Kidney (tissue), 14 donors: ENCODE measurements around the gene TRPC4. TPM values are rescaled to one million over a fixed set of nuclear protein-coding genes. Genes with fewer than 3 reads are reported as not detected.
A peak's percentile ranks its signal among the peaks of the same experiment; 100 is the strongest.

Experiments used
- DNase-seq, 5 donors: peaks; one replicate each; pipeline ENCODE4 v3.0.0-alpha.2; 2013 to 2020
- FAIRE-seq: peaks from 2 replicates; lab custom pipeline; 2012; peaks lifted over from hg19 to GRCh38; lab: Jason Lieb, UNC
- H3K27ac ChIP-seq, 2 donors: one replicate each; pipeline ENCODE4 v1.7.0; 2013; ENCODE audit warnings: low read depth in 2 of 2, low read length in 2 of 2, inconsistent platforms in 1 of 2
- H3K27me3 ChIP-seq: one replicate; pipeline ENCODE4 v1.7.1; 2013; ENCODE audit warnings: low read length, inconsistent platforms; ENCODE audit not compliant: control insufficient read depth, insufficient read depth
- H3K36me3 ChIP-seq, 3 donors: one replicate each; pipeline versions ENCODE4 v1.7.0 to v1.7.1; 2013; ENCODE audit warnings: low read length in 3 of 3, control low read depth in 1 of 3, inconsistent platforms in 1 of 3; ENCODE audit not compliant: insufficient read depth in 3 of 3, control insufficient read depth in 2 of 3
- H3K4me1 ChIP-seq, 3 donors: one replicate each; pipeline versions ENCODE4 v1.7.0 to v1.7.1; 2013; ENCODE audit warnings: low read length in 3 of 3, inconsistent platforms in 1 of 3, low read depth in 1 of 3; ENCODE audit not compliant: control insufficient read depth in 2 of 3, insufficient read depth in 2 of 3
- H3K4me3 ChIP-seq, 3 donors: one replicate each; pipeline versions ENCODE4 v1.7.0 to v1.8.1; 2013; ENCODE audit warnings: low read length in 3 of 3, control low read depth in 1 of 3, inconsistent platforms in 1 of 3
- H3K9ac ChIP-seq, 3 donors: one replicate each; pipeline versions ENCODE4 v1.7.0 to v1.7.1; 2013; ENCODE audit warnings: low read length in 3 of 3, control low read depth in 1 of 3, inconsistent platforms in 1 of 3
- H3K9me3 ChIP-seq, 3 donors: one replicate each; pipeline versions ENCODE4 v1.7.0 to v1.7.1; 2013; ENCODE audit warnings: low read length in 3 of 3, control low read depth in 1 of 3, inconsistent platforms in 1 of 3; ENCODE audit not compliant: control insufficient read depth in 2 of 3, insufficient read depth in 1 of 3
- CTCF ChIP-seq: IDR thresholded peaks from 3 replicates; pipeline ENCODE4 v1.5.1; 2012; ENCODE audit warnings: mild to moderate bottlenecking, moderate library complexity, borderline replicate concordance; ENCODE audit not compliant: insufficient read depth; ENCODE audit errors: extremely low read depth
- intact Hi-C: fragments of 100-400 bp; cut with DNase I; formaldehyde crosslinking; loops from one replicate; pipeline ENCODE4 v1.11.1; 2022
- polyA plus RNA-seq: library from polyadenylated mRNA; stranded (reverse); fragments of 350-450 nt; fragmentation: Illumina TruSeq; extraction: RNeasy Lipid Tissue Mini Kit (QIAGEN cat#74804); gene quantifications from one replicate; pipeline ENCODE4 v1.2.3, GENCODE V29; 2014; ENCODE audit warnings: low read depth, low replicate concordance; ENCODE audit not compliant: insufficient read depth
- total RNA-seq: library from RNA; stranded (reverse); fragmentation: NEBNext Ultra II Directional; extraction: Animal tissue kit (Norgen Biotek cat#: 25700); gene quantifications from one replicate; pipeline ENCODE4 v1.2.1, GENCODE V29; 2021
- donor health status: control.
- donor health status: control.
- donor health status: control.
- donor health status: control.
- donor health status: control.
- donor health status: DM: yes; HTN: yes; CAD: no.
- donor health status: Normal renal cell carcinoma (clear cell type).

TRPC4 gene
- total and polyA plus RNA-seq, 2 donors from 2014 or later = 0.62 to 2.9 TPM

GRCh38 chr13:37905736-37906135, 36.2 kb upstream of the TRPC4 start:
- no peak overlapping the region for H3K4me3 ChIP-seq
- no peak for FAIRE-seq

GRCh38 chr13:37899753-37900152, 30.2 kb upstream of the TRPC4 start:
- FAIRE-seq (no peak), DNase-seq (peak in 3 of 5 donors; percentile 18 to 82 (median 51))
- Histone ChIP-seq H3K9me3 (no peaks in the 10 kb centered on the region), H3K27me3 (no peaks in the 10 kb centered on the region), H3K4me3 (no peak overlapping the region), H3K36me3 (no peaks in the 10 kb centered on the region), H3K4me1 (no peaks in the 10 kb centered on the region), H3K9ac (no peak overlapping the region), H3K27ac (no peak overlapping the region)
- no peak for TF ChIP-seq CTCF
- intact Hi-C loops = no loop called here

More at GRCh38 chr13:37905736-37906135, 36.2 kb upstream of the TRPC4 start:
- Histone ChIP-seq H3K27me3 (no peaks in the 10 kb centered on the region), H3K9ac (no peak overlapping the region), H3K36me3 (no peaks in the 10 kb centered on the region), H3K27ac (no peak overlapping the region), H3K4me1 (no peaks in the 10 kb centered on the region), H3K9me3 (no peaks in the 10 kb centered on the region)
- no peak for DNase-seq
- no peak for TF ChIP-seq CTCF
- intact Hi-C loops = no loop called here

- DNase-seq = peak in 2 of 5 donors; percentile 60 to 85
- Histone ChIP-seq H3K36me3 (no peaks in the 10 kb centered on the region), H3K9me3 (no peaks in the 10 kb centered on the region), H3K9ac (no peak overlapping the region), H3K4me3 (no peak overlapping the region), H3K27ac (no peak overlapping the region), H3K4me1 (no peaks in the 10 kb centered on the region), H3K27me3 (no peaks in the 10 kb centered on the region)
- TF ChIP-seq CTCF = no peak
- no peak for FAIRE-seq
- intact Hi-C loops = no loop called here
Measured at GRCh38 chr13:37893321-37893720, 23.7 kb upstream of the TRPC4 start.

GRCh38 chr13:37889820-37890219, 20.2 kb upstream of the TRPC4 start:
- Histone ChIP-seq H3K27ac (no peak overlapping the region), H3K9me3 (no peaks in the 10 kb centered on the region), H3K4me3 (no peak overlapping the region), H3K4me1 (no peaks in the 10 kb centered on the region), H3K36me3 (no peaks in the 10 kb centered on the region), H3K27me3 (no peaks in the 10 kb centered on the region), H3K9ac (no peak overlapping the region)
- intact Hi-C loops = no loop called here
- DNase-seq = no peak
- no peak for TF ChIP-seq CTCF
- FAIRE-seq = no peak
